SK-N-SH (cell line): ENCODE measurements around the gene GALNTL6. TPM values are rescaled to one million over a fixed set of nuclear protein-coding genes. Genes with fewer than 3 reads are reported as not detected.
"Not testable (repeated sequence)": the region's sequence is repeated elsewhere in the genome, so short reads cannot be mapped to it uniquely, and the experiment has no call there.

Experiments
- CTCF ChIA-PET: fragments of 300-600, 350-600 bp; formaldehyde crosslinking; extraction: SDS; loops from one replicate; lab custom pipeline; 2021; lab: Yijun Ruan, JAX
- POLR2A ChIA-PET: fragments of 350-600 bp; sonication (Branson Sonifier 250); formaldehyde crosslinking; extraction: SDS; loops from one replicate; lab custom pipeline; 2020; ENCODE audit warnings: antibody characterized with exemption, inconsistent platforms; lab: Yijun Ruan, JAX
- DNase-seq: peaks from one replicate; pipeline ENCODE4 v3.0.0; 2012
- H2AFZ ChIP-seq: fragments of 200-600 bp; sonication (generic); 2 replicates; pipeline ENCODE4 v1.8.1; 2016; ENCODE audit warnings: antibody characterized with exemption, mild to moderate bottlenecking, low read depth
- H3F3A ChIP-seq: fragments of 200-600 bp; sonication (generic); replicated peaks from 2 replicates; pipeline ENCODE3; 2016; ENCODE audit warnings: antibody characterized with exemption, mild to moderate bottlenecking; ENCODE audit not compliant: insufficient read depth
- H3K27ac ChIP-seq, 2 experiments: fragments of 200-500 bp in 1 of 2; fragments of 200-600 bp in 1 of 2; sonication (Bioruptor generic) in 1 of 2; sonication (generic), shearing (Covaris generic) in 1 of 2; 2 replicates each; pipeline versions ENCODE4 v1.5.1 to v1.6.1; 2014 to 2016; ENCODE audit warnings: low read depth in 2 of 2, inconsistent platforms in 1 of 2, low read length in 1 of 2, mild to moderate bottlenecking in 1 of 2, mixed read lengths in 1 of 2
- H3K27me3 ChIP-seq: fragments of 200-600 bp; sonication (generic), shearing (Covaris generic); 2 replicates; pipeline ENCODE4 v1.6.1; 2016; ENCODE audit warnings: mixed run types; ENCODE audit not compliant: insufficient read depth
- H3K36me3 ChIP-seq, 2 experiments: fragments of 200-500 bp in 1 of 2; fragments of 200-600 bp in 1 of 2; sonication (Bioruptor generic) in 1 of 2; sonication (generic) in 1 of 2; replicated peaks in 1 of 2; 2 replicates each; pipeline versions ENCODE3 to v1.5.1; 2014 to 2016; ENCODE audit warnings: low read length in 1 of 2, mild to moderate bottlenecking in 1 of 2; ENCODE audit not compliant: insufficient read depth in 2 of 2, control insufficient read depth in 1 of 2
- H3K4me1 ChIP-seq, 2 experiments: fragments of 200-500 bp in 1 of 2; fragments of 200-600 bp in 1 of 2; sonication (Bioruptor generic) in 1 of 2; sonication (generic), shearing (Covaris generic) in 1 of 2; 2 replicates each; pipeline versions ENCODE4 v1.5.1 to v1.6.1; 2014 to 2016; ENCODE audit warnings: low read depth in 1 of 2, low read length in 1 of 2, mixed run types in 1 of 2; ENCODE audit not compliant: insufficient read depth in 2 of 2, control insufficient read depth in 1 of 2
- H3K4me2 ChIP-seq: fragments of 200-600 bp; sonication (generic), shearing (Covaris generic); 2 replicates; pipeline ENCODE4 v1.6.1; 2017; ENCODE audit warnings: mixed run types
- H3K4me3 ChIP-seq, 2 experiments: fragments of 200-500 bp in 1 of 2; fragments of 200-600 bp in 1 of 2; sonication (Bioruptor generic) in 1 of 2; sonication (generic), shearing (Covaris generic) in 1 of 2; 2 replicates each; pipeline versions ENCODE4 v1.5.1 to v1.8.1; 2014 to 2016; ENCODE audit warnings: low read depth in 2 of 2, inconsistent platforms in 1 of 2, low read length in 1 of 2, mild to moderate bottlenecking in 1 of 2, mixed read lengths in 1 of 2, moderate library complexity in 1 of 2
- H3K79me2 ChIP-seq: fragments of 200-600 bp; sonication (generic); 2 replicates; pipeline ENCODE4 v1.8.1; 2017; ENCODE audit warnings: mild to moderate bottlenecking; ENCODE audit not compliant: insufficient read depth
- H3K9ac ChIP-seq: fragments of 200-600 bp; sonication (generic); 2 replicates; pipeline ENCODE4 v1.6.1; 2017; ENCODE audit warnings: mixed run types
- H3K9me2 ChIP-seq: fragments of 200-600 bp; sonication (generic); 2 replicates; pipeline ENCODE4 v1.6.1; 2017; ENCODE audit warnings: mixed run types
- H3K9me3 ChIP-seq: fragments of 200-600 bp; sonication (generic); 2 replicates; pipeline ENCODE4 v1.6.1; 2017; ENCODE audit warnings: mixed run types, mild to moderate bottlenecking, moderate library complexity
- H4K20me1 ChIP-seq: fragments of 200-600 bp; sonication (generic); 2 replicates; pipeline ENCODE4 v1.6.1; 2017; ENCODE audit warnings: mild to moderate bottlenecking, mixed run types; ENCODE audit not compliant: insufficient read depth
- CHD2 ChIP-seq: fragments of 150-350 bp; IDR thresholded peaks from 2 replicates; pipeline ENCODE4 v1.6.1; 2018; ENCODE audit warnings: low read length; ENCODE audit not compliant: partially characterized antibody
- CTCF ChIP-seq: fragments of 200-600 bp; sonication (generic); IDR thresholded peaks from 2 replicates; pipeline ENCODE4 v1.6.1; 2017; ENCODE audit warnings: antibody characterized with exemption, mild to moderate bottlenecking, moderate library complexity
- FOSL2 ChIP-seq: IDR thresholded peaks from 2 replicates; pipeline ENCODE4 v1.4.0; 2012; ENCODE audit warnings: low read depth, mild to moderate bottlenecking, moderate library complexity, borderline replicate concordance
- GATA2 ChIP-seq: sonication (generic); formaldehyde crosslinking; IDR thresholded peaks from 2 replicates; pipeline ENCODE4 v1.5.0; 2020; ENCODE audit warnings: mild to moderate bottlenecking, missing genetic modification reagents
- NFIC ChIP-seq: IDR thresholded peaks from 2 replicates; pipeline ENCODE4 v1.4.0; 2012; ENCODE audit warnings: borderline replicate concordance
- PBX3 ChIP-seq: IDR thresholded peaks from 2 replicates; pipeline ENCODE4; 2012
- TCF12 ChIP-seq: IDR thresholded peaks from 2 replicates; pipeline ENCODE4 v1.4.0; 2012
- YY1 ChIP-seq: IDR thresholded peaks from 2 replicates; pipeline ENCODE4 v1.4.0; 2012; ENCODE audit warnings: low read depth, mild to moderate bottlenecking
- WGBS: methylation state at CpG from one replicate; pipeline ENCODE4 v1.1.6; 2017; ENCODE audit warnings: low lambda C conversion rate; 5-methylcytosine and 5-hydroxymethylcytosine counted together
- polyA plus RNA-seq, 3 experiments: library from polyadenylated mRNA; depleted of rRNA; stranded (reverse); fragments of >200 nt; gene quantifications; 2 replicates each; pipeline ENCODE4 v1.2.3, GENCODE V29; 2012

GALNTL6 gene
- polyA plus RNA-seq, 1 of the 3 experiments (the other 2 are of a cell fraction): 0.07 TPM

- no peak for TF ChIP-seq FOSL2
- no peak for TF ChIP-seq CTCF
- no peak for TF ChIP-seq NFIC
- no peak for TF ChIP-seq TCF12
- TF ChIP-seq CHD2: no peak
- TF ChIP-seq YY1: no peak
- no peak for TF ChIP-seq GATA2 (CRISPR knock-in tag)
- TF ChIP-seq PBX3: no peak
- TF ChIP-seq, all 33 proteins: peak for 0
These were observed 1087.7 kb downstream of the GALNTL6 start (continued) for GRCh38 chr4:172900900-172901299.

GRCh38 chr4:172912468-172912867, 1099.3 kb downstream of the GALNTL6 start:
- WGBS: 57% methylated on average over 6 of the region's 8 CpGs
- DNase-seq, H3K27me3 ChIP-seq, H3K9me2 ChIP-seq, POLR2A ChIA-PET, H3K9ac ChIP-seq, H3K9me3 ChIP-seq, H4K20me1 ChIP-seq, H3F3A ChIP-seq, H3K27ac ChIP-seq, H3K4me1 ChIP-seq, H3K79me2 ChIP-seq, CTCF ChIA-PET, H2AFZ ChIP-seq, H3K36me3 ChIP-seq, H3K4me3 ChIP-seq, H3K4me2 ChIP-seq: not testable (repeated sequence)

GRCh38 chr4:172917403-172917802, 1104.2 kb downstream of the GALNTL6 start:
- WGBS: 12% methylated on average over 3 of the region's 3 CpGs
- H3K4me2 ChIP-seq, H3K9me3 ChIP-seq, H3K9me2 ChIP-seq, H3K36me3 ChIP-seq, H4K20me1 ChIP-seq, H3K9ac ChIP-seq, H3K79me2 ChIP-seq, H3K4me1 ChIP-seq, H3F3A ChIP-seq, DNase-seq, H3K27ac ChIP-seq, POLR2A ChIA-PET, CTCF ChIA-PET, H3K4me3 ChIP-seq, H3K27me3 ChIP-seq, H2AFZ ChIP-seq: not testable (repeated sequence)
